Measurements from ENCODE around the gene VAPB. TPM values are rescaled to one million over a fixed set of nuclear protein-coding genes. Genes with fewer than 3 reads are reported as not detected.
"Not testable (repeated sequence)": the region's sequence is repeated elsewhere in the genome, so short reads cannot be mapped to it uniquely, and the experiment has no call there.

The VAPB gene
- polyA plus RNA-seq, 4 donors = 50.5 to 64.3 (median 57.9) TPM

DNA sequence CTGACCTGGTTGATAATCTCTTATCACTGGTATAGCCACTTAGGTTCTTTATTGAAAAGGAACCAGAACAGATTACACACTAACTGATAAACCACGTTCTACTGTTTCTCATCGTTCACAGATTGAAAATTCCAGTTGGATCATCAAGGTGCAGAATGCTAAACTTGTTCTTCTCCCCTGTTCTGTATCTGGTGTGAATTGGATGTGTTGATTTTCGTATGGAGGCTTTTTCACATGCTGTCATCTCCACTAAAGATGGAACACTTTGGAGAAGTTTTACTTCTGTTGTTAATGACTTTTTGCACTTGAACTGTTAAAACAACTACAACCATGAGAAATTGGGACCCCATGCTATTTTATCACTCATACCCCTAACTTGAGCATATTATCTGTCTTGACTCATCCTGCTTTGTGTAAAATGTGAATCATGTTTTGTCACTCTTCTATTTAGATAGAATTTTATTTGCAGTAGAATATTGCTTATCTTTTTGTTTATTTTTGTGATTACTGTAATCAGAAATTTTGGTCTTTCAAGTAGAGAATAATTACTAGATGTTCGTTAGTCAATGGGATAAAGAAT is 17.5 kb downstream of the VAPB start:
- DNase-seq (ENCODE audit: low read depth in 4 of 4, low spot score in 3 of 4) = no peak

GRCh38 chr20:58407201-58407873 is 18.3 kb downstream of the VAPB start:
- no peak for DNase-seq (ENCODE audit: low read depth in 4 of 4, low spot score in 3 of 4)

GRCh38 chr20:58407966-58408557 is 19.0 kb downstream of the VAPB start:
- DNase-seq (ENCODE audit: low read depth in 4 of 4, low spot score in 3 of 4) = no peak

- DNase-seq (ENCODE audit: low read depth in 4 of 4, low spot score in 3 of 4) = no peak
These were observed 19.7 kb downstream of the VAPB start for GRCh38 chr20:58408603-58409246.

- not testable (repeated sequence) for DNase-seq (ENCODE audit: low read depth in 4 of 4, low spot score in 3 of 4)
These were observed 25.2 kb downstream of the VAPB start for GRCh38 chr20:58414216-58414615.

DNA sequence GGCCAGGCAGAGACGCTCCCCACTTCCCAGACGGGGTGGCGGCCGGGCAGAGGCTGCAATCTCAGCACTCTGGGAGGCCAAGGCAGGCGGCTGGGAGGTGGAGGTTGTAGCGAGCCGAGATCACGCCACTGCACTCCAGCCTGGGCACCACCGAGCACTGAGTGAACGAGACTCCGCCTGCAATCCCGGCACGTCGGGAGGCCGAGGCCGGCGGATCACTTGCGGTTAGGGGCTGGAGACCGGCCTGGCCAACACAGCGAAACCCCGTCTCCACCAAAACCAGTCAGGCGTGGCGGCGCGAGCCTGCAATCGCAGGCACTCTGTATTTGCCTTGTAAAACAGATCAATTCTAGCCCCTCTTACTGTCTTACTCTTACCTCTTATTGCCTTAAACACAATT is 25.8 kb downstream of the VAPB start:
- DNase-seq (ENCODE audit: low read depth in 4 of 4, low spot score in 3 of 4) = not testable (repeated sequence)

GRCh38 chr20:58416057-58416456 is 27.0 kb downstream of the VAPB start:
- no peak for DNase-seq (ENCODE audit: low read depth in 4 of 4, low spot score in 3 of 4)

GRCh38 chr20:58416835-58417234 is 27.8 kb downstream of the VAPB start:
- DNase-seq (ENCODE audit: low read depth in 4 of 4, low spot score in 3 of 4) = no peak

DNA sequence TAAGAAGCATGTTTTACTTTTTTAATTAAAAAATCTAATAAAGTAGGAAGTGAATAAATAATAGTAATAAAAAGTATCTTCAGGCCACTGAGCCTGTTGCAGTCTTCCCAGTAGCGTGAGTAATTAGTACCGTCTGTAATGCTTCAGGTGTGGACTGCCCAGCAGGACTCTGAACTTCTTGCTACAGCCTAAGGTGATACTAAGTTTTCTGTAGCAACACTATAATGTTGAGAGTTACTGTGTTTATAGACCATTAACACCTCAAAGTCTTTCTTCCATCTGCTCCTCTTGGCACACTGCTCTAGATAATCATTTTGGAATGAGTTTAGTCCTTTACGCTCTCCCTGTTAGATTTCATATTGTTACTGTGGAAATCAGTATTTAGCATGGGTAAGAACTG is 28.4 kb downstream of the VAPB start:
- no peak for DNase-seq (ENCODE audit: low read depth in 4 of 4, low spot score in 3 of 4)

GRCh38 chr20:58418949-58419748 is 30.1 kb downstream of the VAPB start:
- DNase-seq (ENCODE audit: low read depth in 4 of 4, low spot score in 3 of 4) = no peak

- no peak for DNase-seq (ENCODE audit: low read depth in 4 of 4, low spot score in 3 of 4)
These were observed 31.9 kb downstream of the VAPB start for GRCh38 chr20:58420798-58421496.

- DNase-seq (ENCODE audit: low read depth in 4 of 4, low spot score in 3 of 4) = no peak
These were observed 32.4 kb downstream of the VAPB start for GRCh38 chr20:58421497-58421850.

DNA sequence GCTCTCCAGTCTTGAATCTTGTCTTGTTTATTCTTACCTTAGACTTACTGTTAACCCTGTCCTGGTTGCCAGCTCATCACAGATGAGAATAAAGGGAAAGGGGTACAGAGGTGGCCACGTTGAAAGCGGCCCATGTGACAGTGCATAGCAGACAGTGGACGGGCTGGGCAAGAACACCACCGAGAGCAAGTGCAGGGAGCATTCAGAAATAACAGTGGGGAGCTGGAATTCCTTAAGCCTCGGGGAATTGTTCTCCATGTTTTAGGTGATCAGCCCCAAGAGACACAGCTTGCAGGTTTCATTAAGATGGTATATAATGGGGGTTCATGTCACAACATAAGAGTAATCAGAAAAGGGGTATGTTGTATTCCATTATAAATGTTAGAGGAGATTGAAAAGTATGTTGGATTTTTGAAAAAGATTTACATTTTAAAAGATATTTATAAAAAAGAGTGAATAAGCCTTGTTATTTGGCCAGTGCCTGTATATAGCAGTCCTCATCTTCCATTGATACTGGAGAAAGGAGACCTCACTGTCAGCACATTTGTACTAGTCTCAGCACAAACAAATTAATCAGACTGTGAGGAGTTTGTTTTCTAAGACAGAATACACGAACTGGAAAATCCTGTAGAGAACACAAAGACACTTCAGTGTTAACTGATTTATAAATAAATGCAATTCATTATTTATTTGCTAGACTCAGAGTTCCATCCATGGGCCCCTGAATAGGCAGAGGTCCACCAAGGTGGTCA is 35.4 kb downstream of the VAPB start:
- DNase-seq (ENCODE audit: low read depth in 4 of 4, low spot score in 3 of 4) = no peak

- DNase-seq (ENCODE audit: low read depth in 4 of 4, low spot score in 3 of 4) = not testable (repeated sequence)
These were observed 38.5 kb downstream of the VAPB start for GRCh38 chr20:58427571-58427970.

- DNase-seq (ENCODE audit: low read depth in 4 of 4, low spot score in 3 of 4) = no peak
These were observed 39.3 kb downstream of the VAPB start for GRCh38 chr20:58428364-58428763.

DNA sequence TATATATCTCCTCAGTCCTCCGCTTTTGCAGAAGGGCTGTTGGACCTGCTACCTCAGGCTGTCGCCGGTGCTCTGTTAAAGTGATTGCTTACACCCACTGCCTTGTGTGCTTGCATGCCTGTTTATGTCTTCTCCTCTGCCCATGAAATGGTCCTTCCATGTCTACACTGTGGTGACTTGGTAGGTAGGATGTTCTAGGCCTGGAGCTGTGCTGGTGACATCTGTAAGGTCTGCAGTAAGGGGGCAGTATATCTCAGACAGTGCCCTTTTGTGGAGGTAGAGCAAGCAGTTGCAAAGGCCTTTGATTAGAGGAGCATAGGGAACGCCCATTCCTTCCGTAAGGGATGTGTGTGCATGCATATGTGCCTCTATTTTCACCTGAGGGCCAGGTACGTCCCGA is 40.3 kb downstream of the VAPB start:
- DNase-seq (ENCODE audit: low read depth in 4 of 4, low spot score in 3 of 4) = no peak

DNA sequence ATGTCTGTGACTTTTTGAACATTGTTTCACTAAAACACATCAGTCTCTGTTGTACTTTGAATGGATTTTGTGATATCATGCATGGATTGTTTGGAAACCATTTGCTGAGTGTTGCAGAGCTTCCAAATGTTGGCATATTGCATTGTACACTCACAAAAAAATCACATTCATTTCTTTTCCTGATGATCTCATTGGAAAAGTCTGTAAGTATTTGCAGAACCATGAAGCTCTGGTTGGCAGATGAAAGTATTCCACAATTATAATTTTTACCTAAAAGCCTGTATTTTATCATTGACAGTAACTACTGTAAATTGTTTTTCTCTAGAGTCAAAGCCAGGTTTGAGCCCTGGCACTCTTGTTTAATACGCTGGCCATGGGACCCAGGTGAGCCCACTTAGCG is 42.1 kb downstream of the VAPB start:
- no peak for DNase-seq (ENCODE audit: low read depth in 4 of 4, low spot score in 3 of 4)

- no peak for DNase-seq (ENCODE audit: low read depth in 4 of 4, low spot score in 3 of 4)
These were observed 43.3 kb downstream of the VAPB start for GRCh38 chr20:58432186-58432954.

All from left renal pelvis (tissue), 4 donors.